Activated T-cell treated with anti-CD3 and anti-CD28 coated beads, Interleukin-2, amount 50 U/mL, for 72 hours (primary cell): ENCODE results near the gene SEMA6B. TPM values are rescaled to one million over a fixed set of nuclear protein-coding genes. Genes with fewer than 3 reads are reported as not detected.

ENCODE experiments used
- ATAC-seq, 2 donors: fragments of 150-1000 bp; cut with Tn5 transposase; replicated peaks in 1 of 2; 2 replicates each; pipeline ENCODE4 v1.10.0; 2021; ENCODE audit warnings: moderate library complexity in 2 of 2, mild to moderate bottlenecking in 1 of 2
- DNase-seq, 2 donors: peaks; one replicate each; pipeline ENCODE4 v3.0.0; 2021 to 2022; ENCODE audit warnings: mixed read lengths in 1 of 2
- H3K27ac Mint-ChIP-seq: one replicate; pipeline ENCODE4 v1.8.0; 2022; ENCODE audit warnings: mild to moderate bottlenecking, moderate library complexity, mixed read lengths
- H3K27me3 Mint-ChIP-seq: one replicate; pipeline ENCODE4 v1.8.0; 2022; ENCODE audit warnings: low read depth, mixed read lengths
- H3K36me3 Mint-ChIP-seq, 2 donors: one replicate each; pipeline ENCODE4 v1.8.0; 2022; ENCODE audit warnings: mixed read lengths in 2 of 2, mild to moderate bottlenecking in 1 of 2; ENCODE audit not compliant: insufficient read depth in 2 of 2
- H3K4me1 Mint-ChIP-seq: one replicate; pipeline ENCODE4 v1.8.0; 2022; ENCODE audit warnings: low read depth, mixed read lengths
- H3K4me3 Mint-ChIP-seq, 2 donors: one replicate each; pipeline ENCODE4 v1.8.0; 2022; ENCODE audit warnings: mild to moderate bottlenecking in 2 of 2, mixed read lengths in 2 of 2, moderate library complexity in 2 of 2
- H3K9me3 Mint-ChIP-seq, 2 donors: one replicate each; pipeline ENCODE4 v1.8.0; 2022; ENCODE audit warnings: mixed read lengths in 2 of 2
- total RNA-seq, 2 donors: library from RNA; stranded (reverse); gene quantifications; one replicate each; pipeline ENCODE4 v1.2.3, GENCODE V29; 2022

Gene SEMA6B
- total RNA-seq, 2 donors from 2014 or later, result 0.05 to 0.19 TPM

DNA sequence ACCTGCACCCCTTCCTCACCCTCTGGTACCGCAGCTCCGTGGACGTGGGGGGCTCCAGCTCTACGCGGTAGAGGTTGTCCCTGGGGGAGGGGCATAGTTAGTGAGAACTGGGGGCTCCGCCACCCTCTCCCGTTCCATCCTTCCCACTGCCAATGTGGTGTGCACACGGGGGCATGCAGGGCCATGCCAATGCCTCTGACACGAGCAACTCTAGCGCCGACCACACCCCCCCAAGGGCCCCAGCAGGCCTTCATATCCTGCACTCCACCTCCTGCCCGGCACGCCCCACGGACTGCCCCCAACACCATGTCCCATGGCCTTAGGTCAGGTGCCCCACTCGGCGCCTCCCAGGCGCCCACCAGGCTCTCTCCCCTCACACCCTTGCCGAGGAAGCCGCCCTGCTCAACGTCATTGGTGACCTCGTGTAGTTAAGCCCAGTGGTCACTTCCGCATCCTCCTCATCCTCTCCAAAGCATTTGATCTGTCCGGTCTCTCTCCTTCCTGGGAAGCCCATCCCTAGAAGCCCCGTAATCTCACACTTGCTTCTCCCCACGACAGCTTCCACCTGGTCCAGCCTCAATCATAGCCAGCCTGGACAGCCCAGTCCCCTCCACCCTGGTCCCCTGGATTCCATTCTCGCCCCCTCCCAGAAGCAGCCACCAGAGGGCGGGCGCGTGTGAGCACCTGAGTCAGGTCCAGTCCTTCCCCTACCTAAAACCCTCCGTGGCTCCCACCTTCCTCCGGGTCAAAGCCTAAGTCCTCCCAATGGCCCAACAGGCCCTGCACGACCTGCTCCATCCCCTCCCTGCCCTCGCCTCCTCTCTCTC is 2.1 kb downstream of the SEMA6B start:
- peaks cover 8% of the 10 kb centered on the region for H3K27me3 Mint-ChIP-seq
- no peaks in the 10 kb centered on the region for H3K4me1 Mint-ChIP-seq
- H3K36me3 Mint-ChIP-seq, result no peaks in the 10 kb centered on the region
- H3K4me3 Mint-ChIP-seq, result no peak overlapping the region
- no peak overlapping the region for H3K27ac Mint-ChIP-seq
- no peak for ATAC-seq
- H3K9me3 Mint-ChIP-seq, result peaks cover 3 to 4% of the 10 kb centered on the region in 2 donors
- peak; percentile 28 to 39 for DNase-seq

DNA sequence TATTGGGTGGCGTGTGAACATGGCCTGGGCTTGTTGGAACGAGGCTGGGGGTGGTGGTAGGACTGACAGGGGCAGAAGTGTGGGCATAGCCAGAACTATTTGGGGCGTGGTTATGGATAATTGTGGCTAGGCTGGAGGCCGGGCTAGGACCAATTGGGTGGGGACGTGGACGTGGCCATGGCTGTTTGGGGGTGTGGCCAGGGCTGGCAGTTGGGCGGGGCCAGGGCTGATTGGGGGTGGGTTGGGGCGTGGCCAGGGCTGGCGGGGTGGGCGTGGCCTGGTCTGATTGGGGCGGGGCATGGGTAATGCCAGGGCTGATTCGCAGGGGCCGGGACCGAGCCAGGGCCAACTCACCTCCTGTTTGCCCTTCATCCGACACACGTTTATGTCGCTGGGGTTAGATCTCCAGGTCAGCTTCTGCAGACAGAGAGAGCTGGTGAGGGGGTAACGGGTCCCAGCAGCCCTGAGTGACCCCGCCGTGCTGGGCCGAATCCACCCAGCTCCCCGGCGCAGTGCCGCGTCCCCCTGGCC is 2.8 kb downstream of the SEMA6B start:
- H3K27ac Mint-ChIP-seq, result no peak overlapping the region
- DNase-seq, result peak; percentile 21 to 27
- no peaks in the 10 kb centered on the region for H3K4me1 Mint-ChIP-seq
- H3K9me3 Mint-ChIP-seq, result peaks cover 4 to 5% of the 10 kb centered on the region in 2 donors
- ATAC-seq, result peak; percentile 25 to 39
- H3K4me3 Mint-ChIP-seq, result no peak overlapping the region
- H3K27me3 Mint-ChIP-seq, result peaks cover 13% of the 10 kb centered on the region
- no peaks in the 10 kb centered on the region for H3K36me3 Mint-ChIP-seq

DNA sequence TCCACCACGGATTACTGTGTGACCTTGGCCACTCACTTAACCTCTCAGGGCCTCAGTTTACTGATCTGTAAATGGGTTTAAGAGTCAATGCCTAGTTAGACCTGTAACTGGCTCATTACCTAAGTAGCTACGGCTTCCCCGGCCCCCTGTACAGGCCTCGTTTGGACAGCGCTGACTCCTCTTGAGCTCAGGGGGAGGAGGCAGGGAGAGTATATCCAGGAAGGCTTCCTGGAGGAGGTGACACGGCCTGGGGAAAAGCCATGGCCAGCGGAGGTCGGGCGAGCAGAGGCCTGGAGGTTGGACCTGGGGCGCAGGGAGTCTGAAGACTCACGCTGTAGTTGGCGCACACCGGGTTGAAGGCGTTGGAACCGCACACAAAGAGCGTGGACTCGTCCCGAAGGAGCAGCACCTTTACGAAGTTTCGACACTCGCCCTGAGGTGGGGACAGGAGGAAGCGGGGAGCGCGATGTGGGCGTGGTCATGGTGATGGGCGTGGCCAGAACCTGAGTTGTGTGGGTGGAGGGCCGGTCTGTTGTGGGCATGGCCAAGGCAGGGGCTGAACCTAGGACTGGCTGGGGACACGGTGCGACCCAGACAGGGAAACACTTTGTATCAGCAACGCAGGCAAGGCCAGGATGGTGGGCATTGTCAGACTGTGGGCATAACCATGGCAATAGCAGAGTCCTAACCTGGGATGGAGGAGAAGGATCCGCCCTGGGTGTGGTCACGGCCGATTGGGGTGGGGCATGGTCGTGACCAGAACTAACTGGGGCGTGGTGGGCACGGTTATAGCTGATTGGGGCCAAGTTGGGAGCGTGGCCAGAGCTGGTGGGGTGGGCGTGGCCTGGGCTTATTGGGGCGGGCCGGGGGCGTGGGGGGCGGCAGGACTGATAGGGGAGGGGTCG is 3.6 kb downstream of the SEMA6B start:
- DNase-seq, result no peak

DNA sequence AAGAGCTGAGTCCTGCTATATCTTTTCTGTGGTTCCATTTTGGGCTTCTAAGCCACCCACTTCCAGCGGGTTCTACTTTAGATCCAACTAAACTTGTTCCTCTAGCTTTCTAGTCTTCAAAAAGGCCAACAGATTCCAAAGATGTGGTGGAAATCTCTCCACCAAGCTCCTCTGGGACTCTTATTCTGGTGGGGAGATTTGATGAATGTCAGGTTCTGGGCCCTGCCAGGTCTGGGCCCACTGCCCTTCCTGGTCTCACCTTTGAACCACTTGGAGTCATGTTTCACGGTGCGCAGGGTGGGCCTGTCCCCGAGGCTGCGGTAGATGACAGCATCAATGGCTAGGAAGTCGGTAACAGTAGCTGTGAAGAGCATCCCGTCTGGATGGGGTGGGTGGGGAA is 4.8 kb downstream of the SEMA6B start:
- Mint-ChIP-seq H3K27me3 (peaks cover 13% of the 10 kb centered on the region), H3K9me3 (peaks cover 4 to 5% of the 10 kb centered on the region in 2 donors), H3K27ac (no peak overlapping the region), H3K36me3 (no peaks in the 10 kb centered on the region), H3K4me3 (no peak overlapping the region), H3K4me1 (no peaks in the 10 kb centered on the region)
- ATAC-seq (no peak), DNase-seq (no peak)

More for the DNA sequence above, 3.6 kb downstream of the SEMA6B start:
- H3K9me3 Mint-ChIP-seq, result peaks cover 4 to 5% of the 10 kb centered on the region in 2 donors
- no peak overlapping the region for H3K4me3 Mint-ChIP-seq
- H3K27me3 Mint-ChIP-seq, result peaks cover 13% of the 10 kb centered on the region
- H3K27ac Mint-ChIP-seq, result no peak overlapping the region
- H3K4me1 Mint-ChIP-seq, result no peaks in the 10 kb centered on the region
- H3K36me3 Mint-ChIP-seq, result no peaks in the 10 kb centered on the region
- ATAC-seq, result no peak

DNA sequence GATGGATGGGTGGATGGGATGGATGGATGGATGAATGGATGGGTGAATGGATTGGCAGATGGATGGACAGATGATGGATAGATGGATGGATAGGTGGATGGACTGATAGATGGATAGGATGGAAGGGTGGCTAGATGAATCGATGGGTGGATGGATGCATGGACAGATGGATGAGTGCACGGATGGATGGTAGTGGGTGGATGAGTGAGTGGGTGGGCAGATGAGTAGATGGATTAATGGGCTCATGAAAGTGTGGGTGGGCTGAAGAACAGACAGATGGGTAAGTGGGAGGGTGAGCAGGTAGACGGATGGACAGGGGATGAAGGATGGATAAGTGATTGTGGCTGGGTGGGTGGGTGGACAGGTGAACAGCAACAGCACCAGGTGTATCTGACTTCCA is 5.7 kb downstream of the SEMA6B start:
- Mint-ChIP-seq H3K4me3 (no peak overlapping the region), H3K9me3 (peaks cover 4 to 5% of the 10 kb centered on the region in 2 donors), H3K4me1 (no peaks in the 10 kb centered on the region), H3K27ac (no peak overlapping the region), H3K27me3 (peaks cover 13% of the 10 kb centered on the region), H3K36me3 (no peaks in the 10 kb centered on the region)
- no peak for ATAC-seq
- DNase-seq, result no peak

DNA sequence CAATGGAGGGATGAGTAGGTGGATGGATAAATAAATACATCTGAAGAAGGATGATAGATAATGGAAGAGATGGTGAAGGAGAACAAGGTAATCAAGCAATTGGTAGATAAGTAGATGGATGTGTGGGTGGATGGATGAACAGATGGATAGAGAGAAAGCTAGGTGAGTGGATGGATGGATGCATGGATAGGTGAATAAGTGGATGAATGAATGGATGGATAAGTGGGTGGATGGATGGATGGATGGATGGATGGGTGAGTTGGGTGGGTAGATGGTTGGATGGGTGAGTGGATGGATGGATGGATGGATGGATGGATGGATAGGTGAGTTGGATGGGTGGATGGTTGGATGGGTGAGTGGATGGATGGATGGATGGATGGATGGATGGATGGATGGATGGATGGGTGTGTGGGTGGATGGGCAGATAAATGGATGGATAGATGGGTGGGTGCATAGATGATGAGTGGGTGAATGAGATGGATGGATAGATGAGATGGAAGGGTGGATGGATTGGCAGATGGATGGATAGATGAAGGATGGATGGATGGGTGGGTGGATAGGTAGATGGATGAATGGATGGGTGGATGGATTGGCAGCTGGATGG is 6.3 kb downstream of the SEMA6B start:
- peaks cover 4 to 5% of the 10 kb centered on the region in 2 donors for H3K9me3 Mint-ChIP-seq
- no peak overlapping the region for H3K4me3 Mint-ChIP-seq
- peaks cover 13% of the 10 kb centered on the region for H3K27me3 Mint-ChIP-seq
- H3K36me3 Mint-ChIP-seq, result no peaks in the 10 kb centered on the region
- H3K27ac Mint-ChIP-seq, result no peak overlapping the region
- no peak for ATAC-seq
- no peaks in the 10 kb centered on the region for H3K4me1 Mint-ChIP-seq
- no peak for DNase-seq

DNA sequence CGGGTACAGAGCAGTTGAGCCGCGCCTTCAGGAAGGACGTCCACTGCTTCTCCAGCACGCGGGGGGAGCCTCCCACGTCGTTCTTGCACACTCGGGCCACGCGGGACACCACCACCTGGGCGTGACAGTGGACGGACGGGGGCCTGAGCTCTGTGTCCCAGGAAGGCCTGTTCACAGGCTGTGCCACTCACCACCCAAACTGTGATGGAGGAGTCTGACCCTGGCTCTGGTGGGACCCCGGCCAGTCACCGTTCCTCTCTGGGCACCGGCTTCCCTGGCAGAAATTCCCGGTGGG is 7.0 kb downstream of the SEMA6B start:
- H3K4me3 Mint-ChIP-seq, result no peak overlapping the region
- DNase-seq (no peak), ATAC-seq (no peak)
- peaks cover 4 to 5% of the 10 kb centered on the region in 2 donors for H3K9me3 Mint-ChIP-seq
- no peaks in the 10 kb centered on the region for H3K4me1 Mint-ChIP-seq
- H3K27ac Mint-ChIP-seq, result no peak overlapping the region
- no peaks in the 10 kb centered on the region for H3K36me3 Mint-ChIP-seq
- H3K27me3 Mint-ChIP-seq, result peaks cover 13% of the 10 kb centered on the region

DNA sequence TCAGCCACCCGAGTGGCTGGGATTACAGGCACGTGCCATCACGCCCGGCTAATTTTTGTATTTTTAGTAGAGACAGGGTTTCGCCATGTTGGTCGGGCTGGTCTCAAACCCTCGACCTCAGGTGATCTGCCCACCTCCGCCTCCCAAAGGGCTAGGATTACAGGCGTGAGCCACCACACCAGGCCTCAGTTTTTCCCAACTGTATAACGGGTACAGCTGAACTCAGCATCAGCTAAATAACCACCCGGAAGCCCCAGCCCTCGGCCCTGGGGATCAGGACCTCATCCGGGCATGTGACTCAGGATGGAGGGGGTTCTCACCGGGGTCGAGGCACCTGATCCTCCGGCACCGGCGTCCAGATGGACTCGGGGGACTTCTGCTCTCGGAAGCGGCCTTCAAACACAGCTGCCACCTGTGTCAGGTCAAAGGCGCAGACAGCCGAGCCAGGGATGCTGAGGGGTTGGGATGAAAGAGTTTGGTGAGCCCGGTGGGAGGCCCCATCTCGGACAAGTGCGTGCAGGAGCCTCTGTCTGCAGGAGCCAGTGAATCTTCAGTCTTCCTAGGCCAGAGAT is 8.9 kb downstream of the SEMA6B start:
- H3K4me3 Mint-ChIP-seq, result no peak overlapping the region
- no peak for DNase-seq
- H3K27me3 Mint-ChIP-seq, result peaks cover 13% of the 10 kb centered on the region
- H3K4me1 Mint-ChIP-seq, result no peaks in the 10 kb centered on the region
- peaks cover 4 to 5% of the 10 kb centered on the region in 2 donors for H3K9me3 Mint-ChIP-seq
- no peaks in the 10 kb centered on the region for H3K36me3 Mint-ChIP-seq
- ATAC-seq, result no peak
- H3K27ac Mint-ChIP-seq, result no peak overlapping the region

DNA sequence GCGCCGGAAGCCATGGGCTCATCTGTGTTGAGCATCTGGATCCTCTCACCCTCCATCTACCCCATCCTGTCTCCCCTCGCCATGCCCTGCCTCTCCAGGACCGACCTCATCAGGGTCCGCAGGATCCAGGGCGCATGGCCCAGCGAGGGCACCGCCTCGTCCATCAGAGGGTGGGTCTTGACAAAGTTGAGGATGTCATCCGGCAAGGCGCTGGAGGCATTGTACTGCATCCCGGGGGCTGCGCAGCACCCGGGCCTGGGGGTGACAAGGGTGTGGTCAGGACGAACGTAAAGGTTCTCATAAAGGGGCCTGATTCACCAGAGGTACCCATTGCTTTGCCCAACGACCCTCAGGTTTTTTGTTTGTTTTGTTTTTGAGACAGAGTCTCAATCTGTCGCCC is 9.5 kb downstream of the SEMA6B start:
- no peak overlapping the region for H3K27ac Mint-ChIP-seq
- H3K4me3 Mint-ChIP-seq, result no peak overlapping the region
- DNase-seq, result no peak
- peaks cover 13% of the 10 kb centered on the region for H3K27me3 Mint-ChIP-seq
- H3K36me3 Mint-ChIP-seq, result no peaks in the 10 kb centered on the region
- H3K4me1 Mint-ChIP-seq, result no peaks in the 10 kb centered on the region
- peaks cover 4 to 5% of the 10 kb centered on the region in 2 donors for H3K9me3 Mint-ChIP-seq
- no peak for ATAC-seq

DNA sequence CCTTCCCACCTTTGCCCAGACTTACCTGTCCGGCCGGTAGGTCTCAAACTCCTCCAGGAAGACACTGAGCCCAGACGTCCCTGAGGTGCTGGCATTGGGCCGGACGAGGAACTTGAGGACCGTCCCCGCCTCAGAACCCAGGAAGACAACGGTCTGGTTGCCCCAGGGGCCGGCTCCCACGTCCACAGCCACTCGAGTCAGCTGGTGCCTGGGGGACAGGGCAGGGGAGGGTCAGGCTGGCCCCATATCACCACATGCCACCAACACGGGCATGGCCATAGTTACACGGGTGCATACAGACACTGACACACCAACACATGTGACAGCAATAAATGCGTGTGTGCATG is 11.3 kb downstream of the SEMA6B start:
- H3K4me3 Mint-ChIP-seq, result no peak overlapping the region
- no peaks in the 10 kb centered on the region for H3K36me3 Mint-ChIP-seq
- no peak for ATAC-seq
- DNase-seq, result no peak
- H3K4me1 Mint-ChIP-seq, result no peaks in the 10 kb centered on the region
- H3K27me3 Mint-ChIP-seq, result peaks cover 11% of the 10 kb centered on the region
- H3K9me3 Mint-ChIP-seq, result peaks cover 4 to 5% of the 10 kb centered on the region in 2 donors
- H3K27ac Mint-ChIP-seq, result no peak overlapping the region

DNA sequence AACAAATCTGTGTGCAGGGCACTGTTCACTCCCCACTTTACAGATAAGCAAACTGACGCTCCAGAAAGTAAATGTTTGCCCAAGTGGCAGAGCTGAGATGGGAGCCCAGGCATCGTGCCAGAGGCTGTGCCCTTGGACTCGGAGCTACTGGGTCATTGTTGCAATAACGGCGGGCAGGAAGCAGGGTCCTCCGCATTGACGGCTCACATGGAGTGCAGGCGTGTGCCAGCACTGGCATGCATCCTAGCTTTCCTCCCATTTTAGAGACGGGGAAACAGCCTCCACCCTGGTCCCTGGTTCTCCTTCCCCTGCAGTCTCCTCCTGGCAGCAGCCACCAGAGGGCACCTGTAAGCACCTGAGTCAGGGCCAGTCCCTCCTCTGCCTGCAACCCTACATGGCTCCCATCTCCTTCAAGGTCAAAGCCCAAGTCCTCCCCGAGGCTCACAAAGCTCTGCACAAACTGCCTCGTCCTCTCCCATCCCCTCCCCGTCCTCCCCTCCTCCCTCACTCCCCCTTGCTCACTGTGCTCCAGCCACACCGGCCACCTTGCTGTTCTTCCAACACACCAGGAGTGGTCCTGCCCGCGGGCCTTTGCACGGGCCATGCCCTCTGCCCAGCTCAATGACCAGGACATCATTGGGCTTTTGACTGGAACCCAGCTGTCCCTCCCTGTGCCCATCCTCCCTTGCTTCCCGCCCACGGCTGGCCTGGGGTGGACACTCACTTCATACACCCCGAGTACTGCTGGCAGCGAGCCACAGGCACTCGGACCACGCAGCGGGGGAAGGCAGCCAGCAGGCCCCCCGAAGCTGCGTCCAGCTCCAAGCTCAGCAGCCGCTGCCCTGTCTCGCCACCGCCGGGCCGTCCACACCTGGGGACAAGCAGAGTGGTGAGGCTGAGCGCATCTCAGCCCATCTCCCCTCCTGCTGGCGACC is 11.9 kb downstream of the SEMA6B start:
- no peak for ATAC-seq

More for the DNA sequence above, 11.9 kb downstream of the SEMA6B start:
- Mint-ChIP-seq H3K27ac (no peak overlapping the region), H3K4me1 (no peaks in the 10 kb centered on the region), H3K4me3 (no peak overlapping the region), H3K36me3 (no peaks in the 10 kb centered on the region), H3K27me3 (peaks cover 5% of the 10 kb centered on the region), H3K9me3 (peaks cover 0 to 1% of the 10 kb centered on the region in 2 donors)
- no peak for DNase-seq
